Epithelial cell of esophagus (primary cell): ENCODE data around the gene GNB1.

Experiments
- DNase-seq: peaks from one replicate; pipeline ENCODE4 v3.0.0; 2010; ENCODE audit warnings: low read depth
- H3K4me3 ChIP-seq: 2 replicates; pipeline ENCODE4 v1.5.1; 2011; ENCODE audit warnings: mild to moderate bottlenecking, low read length, control low read depth
- CTCF ChIP-seq: IDR thresholded peaks from 2 replicates; pipeline ENCODE4 v1.5.1; 2011; ENCODE audit warnings: low read depth, mild to moderate bottlenecking, low read length, control low read depth, inconsistent platforms; ENCODE audit not compliant: insufficient read depth; ENCODE audit errors: missing control alignments

GNB1 gene

DNA sequence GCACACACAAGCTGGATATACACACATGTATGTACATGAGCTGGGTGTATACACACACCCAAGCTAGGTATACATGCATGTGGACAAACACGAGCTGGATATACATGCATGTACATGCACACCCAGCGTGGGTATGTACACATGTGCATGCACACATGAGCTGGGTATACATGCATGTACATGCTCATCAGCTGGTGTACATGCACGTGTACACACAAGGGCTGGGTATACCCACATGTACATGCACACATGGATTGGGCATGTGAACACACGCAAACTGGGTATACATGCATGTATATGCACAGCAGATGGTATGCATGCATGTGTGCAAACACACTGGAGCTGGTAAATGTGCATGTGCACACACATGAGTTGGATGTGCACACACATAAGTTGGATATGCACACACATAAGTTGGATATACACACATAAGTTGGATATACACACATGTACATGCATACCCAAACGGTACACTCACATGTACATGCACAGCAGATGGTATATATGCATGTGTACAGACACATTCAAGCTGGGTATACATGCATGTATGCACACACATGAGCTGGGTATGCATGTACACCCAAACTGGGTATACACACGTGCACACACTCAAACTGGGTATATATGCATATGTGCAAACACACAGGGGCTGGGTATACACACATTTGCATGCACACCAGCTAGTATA lies 7.5 kb upstream of the GNB1 start:
- DNase-seq = no peak
- H3K4me3 ChIP-seq = no peak overlapping the region
- no peak for TF ChIP-seq CTCF

GRCh38 chr1:1895456-1896336 lies 4.8 kb upstream of the GNB1 start:
- H3K4me3 ChIP-seq = no peak overlapping the region
- no peak for TF ChIP-seq CTCF
- DNase-seq = no peak

- H3K4me3 ChIP-seq = no peak overlapping the region
- no peak for DNase-seq
- TF ChIP-seq CTCF = no peak
Measured at GRCh38 chr1:1895060-1895418, 4.2 kb upstream of the GNB1 start.

DNA sequence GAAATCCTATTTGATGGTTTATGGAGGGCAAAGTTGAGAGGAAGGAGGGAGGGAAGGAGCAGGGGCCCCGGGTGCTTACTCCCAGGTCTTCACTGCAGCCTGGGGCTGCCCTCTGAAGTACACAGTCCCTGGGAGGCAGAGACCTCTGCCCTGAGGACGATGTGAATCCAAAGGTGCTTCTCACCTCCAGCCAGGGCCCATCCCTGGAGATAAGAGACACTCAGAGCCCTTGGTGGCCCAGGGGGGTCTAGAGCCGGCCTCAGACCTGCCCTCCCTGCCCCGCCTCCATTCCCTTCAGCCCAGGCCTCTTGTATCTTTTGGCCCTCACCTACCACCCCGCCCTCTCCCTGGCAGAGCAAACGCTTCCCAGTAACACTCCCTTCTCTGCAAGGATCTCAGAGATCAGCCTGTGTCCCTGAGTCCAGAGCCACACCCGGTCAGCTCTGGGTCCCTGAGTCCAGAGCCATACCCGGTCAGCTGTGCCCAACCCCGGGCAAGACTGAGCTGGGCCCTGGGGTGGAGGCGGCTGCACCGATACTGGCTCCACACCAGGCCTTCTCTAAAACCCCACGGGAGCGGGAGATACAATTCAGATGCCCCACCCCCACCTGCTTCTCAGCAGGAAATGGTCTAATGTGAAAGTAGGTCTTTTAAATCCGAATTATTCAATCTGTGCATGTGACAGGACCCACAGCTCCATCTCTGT lies 3.6 kb upstream of the GNB1 start:
- no peak overlapping the region for H3K4me3 ChIP-seq
- TF ChIP-seq CTCF = no peak
- DNase-seq = no peak

- DNase-seq = no peak
- no peak overlapping the region for H3K4me3 ChIP-seq
- no peak for TF ChIP-seq CTCF
Measured at GRCh38 chr1:1893997-1894353, 3.1 kb upstream of the GNB1 start.

DNA sequence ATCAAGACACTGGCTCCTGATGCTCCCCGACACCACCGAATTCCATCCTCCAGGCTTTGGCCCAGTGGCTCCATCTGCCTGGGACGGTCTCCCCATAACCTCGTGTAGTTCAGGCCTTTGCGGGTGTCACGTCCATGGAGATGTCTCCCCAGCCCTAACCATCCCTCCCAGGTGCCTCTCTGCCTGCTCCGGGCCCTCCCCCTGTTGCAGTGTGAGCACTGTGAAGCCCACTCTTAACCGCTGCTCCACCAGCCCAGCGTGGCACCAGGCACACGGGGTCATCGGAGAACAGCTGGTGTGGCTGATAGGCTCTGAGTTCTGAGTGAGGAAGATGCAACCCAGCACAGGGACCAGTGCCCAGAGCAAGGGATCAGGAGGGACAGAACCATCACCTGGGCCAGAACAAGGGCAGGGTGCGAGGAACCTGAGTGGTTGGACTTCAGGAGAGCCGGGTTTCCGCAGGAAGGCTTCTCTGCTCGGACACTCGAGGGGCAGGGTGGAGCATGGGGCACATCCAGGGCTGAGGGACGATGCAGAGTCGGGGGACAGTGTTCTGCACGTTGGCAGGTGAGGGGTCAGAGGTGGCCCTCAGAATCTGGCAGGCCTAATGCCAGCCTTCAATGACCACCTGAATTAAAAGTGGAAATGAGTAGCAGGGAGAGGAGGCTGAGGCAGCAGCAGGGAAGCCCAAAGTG lies 2.6 kb upstream of the GNB1 start:
- TF ChIP-seq CTCF = no peak
- no peak overlapping the region for H3K4me3 ChIP-seq
- DNase-seq = no peak
